ENCODE measurements around the gene RASSF10.
"Not testable (repeated sequence)": the region's sequence is repeated elsewhere in the genome, so short reads cannot be mapped to it uniquely, and the experiment has no call there.

RASSF10 gene

DNA sequence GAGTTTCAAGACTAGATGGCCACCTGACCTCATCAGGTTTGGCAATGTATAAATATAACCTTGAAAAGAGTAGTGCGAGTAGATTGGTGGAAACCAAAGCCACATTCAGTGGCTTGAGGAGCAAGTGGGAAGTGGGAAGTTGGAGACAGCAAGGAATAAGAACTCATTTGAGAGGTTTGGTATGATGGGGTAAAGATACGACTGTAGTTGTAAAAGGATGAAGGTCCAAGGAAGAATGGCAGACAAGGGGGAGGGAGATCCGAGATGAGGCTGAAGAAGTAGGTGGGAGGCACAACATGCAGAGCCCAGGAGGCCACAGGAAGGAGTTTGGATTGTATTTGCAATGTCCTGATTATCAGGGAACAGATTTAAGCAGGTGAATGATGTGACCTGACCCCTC, 20.8 kb downstream of the RASSF10 start:
- DNase-seq = no peak

DNA sequence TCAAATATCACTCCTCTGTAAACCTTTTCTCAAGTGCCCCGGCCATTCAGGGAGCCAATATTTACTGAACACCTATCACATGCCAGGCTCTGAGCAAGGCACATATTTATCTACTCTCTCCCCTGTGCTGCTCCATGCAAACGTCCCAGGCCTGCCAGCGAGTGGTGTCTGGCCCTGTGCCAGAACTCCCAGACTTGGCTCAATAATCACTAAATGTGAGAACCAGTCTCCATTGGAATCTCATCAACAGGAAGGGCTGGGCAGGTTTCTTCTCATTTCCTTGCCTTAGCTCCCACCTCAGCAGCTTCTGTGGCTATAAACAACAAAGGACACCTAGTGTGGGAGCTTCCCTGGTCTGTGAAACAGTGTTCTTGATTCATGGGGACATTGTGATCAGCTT, 21.7 kb downstream of the RASSF10 start:
- no peak for DNase-seq

GRCh38 chr11:13031349-13031748, 22.2 kb downstream of the RASSF10 start:
- DNase-seq = no peak

DNA sequence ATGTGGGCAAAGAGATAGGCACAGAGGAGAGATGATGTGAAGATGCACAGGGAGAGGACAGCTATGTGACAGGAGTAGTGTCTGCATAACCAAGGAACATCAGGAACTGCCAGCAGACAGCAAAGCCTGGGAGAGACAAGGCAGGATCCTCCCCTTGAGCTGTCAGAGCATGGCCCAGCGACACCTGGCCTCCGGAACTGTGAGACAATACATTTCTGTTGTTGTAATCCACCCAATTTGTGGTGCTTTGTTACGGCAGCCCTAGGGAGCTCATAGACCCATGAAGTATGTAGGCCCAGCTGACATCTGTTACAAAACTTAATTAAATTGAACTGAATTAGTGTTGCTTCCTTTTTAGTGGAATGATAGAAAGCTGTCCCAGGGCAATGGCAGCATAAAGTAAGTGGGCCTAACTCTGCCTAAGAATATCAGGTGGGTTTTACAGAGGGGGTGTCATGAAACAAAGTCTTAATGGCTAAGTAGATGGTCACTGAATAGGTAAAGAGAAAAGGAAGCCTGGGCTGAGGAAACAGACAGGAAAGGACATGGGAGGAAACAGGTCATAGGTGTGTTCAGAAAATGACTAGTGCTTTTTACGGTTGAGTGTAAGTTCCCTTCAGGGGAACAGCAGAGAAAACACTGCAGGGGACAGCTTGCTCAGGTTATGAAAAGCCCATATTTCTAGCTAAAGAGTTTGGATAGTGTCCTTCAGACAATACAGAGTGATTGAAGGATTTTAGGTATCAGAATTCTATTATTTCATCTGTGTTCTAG, 24.8 kb downstream of the RASSF10 start:
- no peak for DNase-seq

DNA sequence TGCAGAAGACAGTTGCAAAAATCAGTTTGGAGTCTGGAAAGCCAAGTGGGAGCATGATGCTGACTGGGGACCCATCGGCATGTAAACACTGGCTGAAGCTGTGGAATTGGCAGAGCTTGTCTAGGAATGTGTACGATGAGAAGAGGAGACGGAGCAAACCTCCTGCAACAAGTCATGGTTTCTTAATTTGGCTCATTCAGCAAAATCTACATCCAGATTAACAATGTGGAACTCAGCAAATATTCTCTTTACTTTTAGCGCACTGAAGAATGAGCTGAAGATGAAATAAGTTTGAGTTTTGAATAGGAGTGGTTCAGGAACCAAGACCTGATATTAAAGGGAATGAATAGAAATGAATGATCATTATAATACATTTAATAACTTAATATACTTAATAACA, 26.6 kb downstream of the RASSF10 start:
- DNase-seq = no peak

GRCh38 chr11:13036235-13036634, 27.1 kb downstream of the RASSF10 start:
- no peak for DNase-seq

DNA sequence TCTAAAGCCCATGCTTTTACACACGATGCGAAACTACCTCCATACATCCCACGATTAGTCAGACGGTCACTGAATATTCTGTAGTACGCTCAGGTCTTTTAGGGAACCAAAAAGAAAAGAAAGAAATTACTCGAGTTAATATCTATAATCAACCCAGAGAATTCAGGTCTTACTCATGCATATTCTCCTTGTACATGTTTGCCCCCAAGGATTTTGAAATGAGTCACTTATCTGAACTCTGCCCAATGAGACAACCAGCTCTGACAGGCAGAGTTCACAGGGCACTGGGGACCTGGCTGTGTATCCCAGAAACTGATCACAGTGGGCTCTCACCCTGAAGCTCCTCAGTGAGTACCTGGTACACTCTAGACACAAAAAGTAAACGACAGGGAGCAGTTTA, 29.2 kb downstream of the RASSF10 start:
- DNase-seq = no peak

DNA sequence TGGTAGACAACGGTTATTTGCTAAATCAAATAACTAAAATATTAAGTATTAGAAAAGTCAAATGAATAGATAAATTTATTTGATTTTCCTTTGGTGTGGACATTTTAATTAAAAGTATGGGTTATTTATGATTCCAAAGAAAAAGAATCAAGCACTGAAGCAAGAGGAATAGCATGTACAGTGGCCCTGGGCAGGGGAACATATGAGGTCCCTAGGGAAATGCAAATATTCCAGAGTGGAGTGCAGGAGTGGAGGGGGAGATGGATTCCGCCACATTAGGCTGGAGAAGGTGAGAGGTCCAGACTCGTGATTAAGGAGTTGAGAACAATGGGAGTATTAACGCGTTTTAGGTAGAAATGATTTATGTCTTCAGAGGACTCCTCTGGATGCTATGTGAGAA, 30.0 kb downstream of the RASSF10 start:
- DNase-seq = no peak

GRCh38 chr11:13040969-13041561, 31.9 kb downstream of the RASSF10 start:
- DNase-seq = no peak

DNA sequence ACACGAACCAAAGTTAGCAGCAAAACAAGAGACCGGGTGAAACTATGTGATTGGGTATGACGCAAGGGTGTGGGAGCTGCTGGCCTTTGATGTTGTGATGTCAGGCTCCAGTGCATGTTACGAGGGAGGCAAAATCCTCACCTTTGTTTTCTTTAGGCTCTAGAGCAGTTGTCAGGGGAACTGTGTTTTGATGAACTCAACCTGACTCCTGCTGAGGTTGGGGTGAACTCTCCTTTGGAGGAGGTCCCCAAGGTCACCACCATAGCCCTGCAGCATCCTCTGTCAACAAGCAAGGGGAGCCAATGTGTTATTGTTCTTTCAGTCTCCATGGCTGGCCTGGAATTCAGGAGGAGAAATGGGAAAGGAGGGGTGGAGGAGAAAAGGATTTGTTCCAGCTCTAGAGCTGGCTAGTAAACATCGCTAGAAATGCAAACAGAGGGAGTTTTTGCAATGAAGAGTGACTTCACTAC, 33.8 kb downstream of the RASSF10 start:
- DNase-seq = no peak

DNA sequence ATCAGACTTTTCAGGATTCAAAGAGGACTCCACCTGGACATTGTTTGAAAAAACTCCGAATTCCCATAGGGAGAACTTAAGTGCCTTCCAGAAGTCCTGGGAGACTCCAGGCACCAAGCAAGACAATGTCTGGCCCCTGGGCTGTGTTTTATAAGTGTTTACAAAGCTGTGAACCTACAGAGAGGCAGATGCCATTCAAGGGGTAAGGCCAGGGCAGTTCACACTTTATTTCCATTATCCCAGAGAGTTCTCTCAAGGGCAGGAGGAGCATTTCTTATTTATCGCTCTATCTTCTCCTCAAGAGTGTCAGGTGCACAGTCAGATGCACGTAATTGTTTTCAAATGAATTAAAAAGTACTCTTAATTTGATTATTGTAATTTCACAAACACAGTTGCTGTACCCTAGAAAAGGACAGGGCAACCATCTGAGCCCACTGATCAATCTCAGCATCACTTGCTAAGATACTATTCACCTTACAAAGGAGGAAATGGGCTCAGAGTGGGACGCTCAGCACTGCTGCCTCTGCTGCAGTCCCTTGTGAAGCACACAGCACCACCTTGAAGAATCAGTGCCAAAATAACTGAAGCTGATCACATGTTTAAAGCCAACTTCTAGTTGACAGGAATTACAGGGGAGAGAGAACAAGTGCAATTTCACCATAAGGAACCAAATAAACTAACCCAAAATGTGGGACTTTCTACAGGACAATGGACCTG, 35.0 kb downstream of the RASSF10 start:
- no peak for DNase-seq

GRCh38 chr11:13045089-13045488, 36.0 kb downstream of the RASSF10 start:
- not testable (repeated sequence) for DNase-seq

DNA sequence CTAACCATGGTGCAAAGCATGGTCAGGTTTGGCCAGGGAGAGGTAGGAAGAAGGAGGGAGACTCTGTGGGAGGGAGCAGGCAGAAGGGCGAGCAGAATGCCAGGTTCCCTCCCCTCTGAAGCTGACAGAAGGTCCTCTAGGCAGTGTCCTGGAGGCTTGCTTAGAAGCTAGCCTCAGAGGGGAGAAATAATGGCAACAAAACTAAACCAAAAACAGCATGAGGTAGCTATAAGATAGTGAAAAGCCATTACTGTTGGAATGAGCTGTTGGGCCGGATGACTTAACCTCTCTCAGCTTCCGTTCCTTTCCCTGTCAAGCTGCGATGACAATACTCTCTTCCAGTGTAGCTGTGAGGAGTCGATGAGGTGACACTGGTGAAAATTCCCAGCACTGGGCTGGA, 36.6 kb downstream of the RASSF10 start:
- no peak for DNase-seq

GRCh38 chr11:13046637-13047570, 37.8 kb downstream of the RASSF10 start:
- no peak for DNase-seq

DNA sequence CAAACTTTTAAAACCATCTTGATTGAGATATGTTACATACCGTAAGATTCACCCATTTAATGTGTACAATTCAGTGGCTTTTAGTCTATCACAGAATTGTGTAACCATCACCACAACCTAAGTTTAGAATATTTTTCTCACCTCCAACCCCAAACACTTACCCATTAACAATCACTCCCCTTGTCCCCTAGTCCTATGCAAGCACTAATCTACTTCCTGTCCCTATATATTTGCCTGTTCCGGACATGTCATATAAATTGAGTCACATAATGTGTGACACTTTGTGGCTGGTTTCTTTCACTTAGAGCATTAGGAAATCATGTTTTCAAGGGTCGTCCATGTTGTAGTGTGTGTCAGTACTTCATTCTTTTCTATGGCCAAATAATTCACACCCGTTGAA, 38.8 kb downstream of the RASSF10 start:
- DNase-seq = no peak

GRCh38 chr11:13051257-13051656, 42.1 kb downstream of the RASSF10 start:
- DNase-seq = no peak

DNA sequence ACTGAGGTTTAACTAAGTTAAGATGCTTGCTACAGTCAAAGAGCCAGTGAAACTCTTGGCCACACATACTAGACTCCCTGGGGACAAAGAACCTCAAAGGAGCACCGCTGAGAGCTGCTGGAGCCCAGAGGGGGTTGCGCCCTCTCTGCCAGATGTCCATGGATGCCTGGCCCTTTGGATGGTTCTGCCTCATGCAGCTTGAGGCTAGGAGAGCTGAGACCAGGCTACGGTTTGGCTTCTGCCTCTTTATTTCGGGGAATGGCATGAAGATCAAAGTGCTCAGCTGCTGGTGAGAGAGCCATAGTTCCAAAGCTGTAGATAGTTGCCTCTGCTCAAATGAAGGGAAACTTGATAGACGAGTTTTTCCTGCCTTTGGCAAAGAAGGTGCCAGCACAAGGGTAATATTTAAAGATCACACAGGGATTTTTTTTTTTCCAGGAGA, 43.0 kb downstream of the RASSF10 start:
- DNase-seq = no peak

GRCh38 chr11:13053255-13053917, 44.3 kb downstream of the RASSF10 start:
- DNase-seq = no peak

- no peak for DNase-seq
Observed at GRCh38 chr11:13054278-13054677, 45.2 kb downstream of the RASSF10 start.

- peak; percentile 54 for DNase-seq
Observed at GRCh38 chr11:13055200-13055599, 46.1 kb downstream of the RASSF10 start.

DNA sequence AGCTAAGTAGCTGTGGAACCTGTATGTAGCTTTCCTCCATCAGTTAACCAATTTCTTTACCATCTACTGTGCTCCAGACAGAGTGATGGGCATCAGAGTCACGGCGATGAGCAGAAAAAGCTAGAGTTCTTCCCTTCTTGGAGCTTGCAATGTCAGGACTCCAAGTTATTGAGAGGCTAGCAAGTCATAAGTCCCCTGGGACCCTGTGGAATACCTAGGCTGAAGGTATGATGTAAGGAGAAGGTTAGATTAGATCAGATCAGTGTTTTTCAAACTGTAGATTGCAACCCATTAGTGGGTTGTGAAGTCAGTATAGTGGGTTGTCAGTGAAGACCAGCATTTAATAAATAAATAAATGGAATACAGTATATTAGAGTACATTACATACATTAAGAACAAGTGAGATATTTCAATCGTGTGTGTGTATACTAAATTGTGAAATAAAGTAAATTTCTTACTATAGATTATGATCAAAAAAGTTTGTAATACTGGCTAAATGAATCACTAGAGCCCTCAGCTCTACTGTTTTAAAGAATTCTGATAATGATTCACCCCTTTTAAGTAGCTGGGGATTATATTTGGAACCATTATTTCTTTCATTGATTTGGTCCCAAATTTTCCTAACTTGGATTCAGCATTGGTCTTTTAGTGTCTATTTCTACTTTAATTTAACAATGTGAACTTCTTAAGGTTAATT, 52.3 kb downstream of the RASSF10 start:
- DNase-seq = no peak
